Neural cell (in vitro differentiated cells): ENCODE data around the gene NOTUM. TPM values are rescaled to one million over a fixed set of nuclear protein-coding genes. Genes with fewer than 3 reads are reported as not detected.

Source experiments
- H2AFZ ChIP-seq: fragments of 200-600, 300-800 bp; sonication (generic), shearing (Covaris generic); 2 replicates; pipeline ENCODE4 v1.6.0; 2014; ENCODE audit warnings: low read depth, mild to moderate bottlenecking, antibody characterized with exemption, low read length, moderate library complexity
- H3F3A ChIP-seq: fragments of 200-600 bp; shearing (Covaris generic); 2 replicates; pipeline ENCODE4 v1.6.1; 2016; ENCODE audit warnings: mild to moderate bottlenecking, moderate library complexity, mixed read lengths, antibody characterized with exemption, low read length; ENCODE audit not compliant: insufficient read depth, poor library complexity, severe bottlenecking
- H3K27ac ChIP-seq: fragments of 200-600, 300-800 bp; sonication (generic), shearing (Covaris generic); 2 replicates; pipeline ENCODE4 v1.5.1; 2014; ENCODE audit warnings: mild to moderate bottlenecking, low read length, moderate library complexity
- H3K27me3 ChIP-seq: fragments of 300-800, 200-600 bp; sonication (generic), shearing (Covaris generic); 2 replicates; pipeline ENCODE4 v1.6.0; 2014; ENCODE audit warnings: mild to moderate bottlenecking, low read depth, low read length, moderate library complexity; ENCODE audit not compliant: insufficient read depth
- H3K36me3 ChIP-seq: fragments of 300-800, 200-600 bp; sonication (generic), shearing (Covaris generic); 2 replicates; pipeline ENCODE4 v1.5.1; 2014; ENCODE audit warnings: mild to moderate bottlenecking, antibody characterized with exemption, low read length, moderate library complexity; ENCODE audit not compliant: insufficient read depth
- H3K4me2 ChIP-seq: fragments of 300-800, 200-600 bp; sonication (generic), shearing (Covaris generic); 2 replicates; pipeline ENCODE4 v1.6.0; 2014; ENCODE audit warnings: mild to moderate bottlenecking, low read length
- H3K4me3 ChIP-seq: fragments of 300-800, 200-600 bp; sonication (generic), shearing (Covaris generic); 2 replicates; pipeline ENCODE4 v1.5.1; 2014; ENCODE audit warnings: mild to moderate bottlenecking, low read length, moderate library complexity
- H3K79me2 ChIP-seq: fragments of 200-600 bp; shearing (Covaris generic); replicated peaks from 2 replicates; pipeline ENCODE4 v1.6.0; 2014; ENCODE audit warnings: mild to moderate bottlenecking, low read length, moderate library complexity; ENCODE audit not compliant: insufficient read depth
- H3K9ac ChIP-seq: fragments of 300-800, 200-600 bp; sonication (generic), shearing (Covaris generic); 2 replicates; pipeline ENCODE4 v1.6.1; 2016; ENCODE audit warnings: mild to moderate bottlenecking, low read length, mixed read lengths
- H3K9me2 ChIP-seq: fragments of 200-600 bp; shearing (Covaris generic); 2 replicates; pipeline ENCODE4 v1.6.1; 2016; ENCODE audit warnings: mild to moderate bottlenecking, low read length, mixed read lengths; ENCODE audit not compliant: insufficient read depth
- H3K9me3 ChIP-seq: fragments of 200-600, 300-800 bp; sonication (generic), shearing (Covaris generic); 2 replicates; pipeline ENCODE4 v1.6.1; 2016; ENCODE audit warnings: mild to moderate bottlenecking, mixed run types, low read length, moderate library complexity, mixed read lengths
- H4K20me1 ChIP-seq: fragments of 200-600 bp; shearing (Covaris generic); 2 replicates; pipeline ENCODE4 v1.6.1; 2016; ENCODE audit warnings: mild to moderate bottlenecking, mixed run types; ENCODE audit not compliant: insufficient read depth
- CTCF ChIP-seq: fragments of 450-650 bp; IDR thresholded peaks from 2 replicates; pipeline ENCODE4 v1.5.1; 2014; ENCODE audit warnings: antibody characterized with exemption, mild to moderate bottlenecking, moderate library complexity; ENCODE audit not compliant: poor library complexity, severe bottlenecking
- EZH2 ChIP-seq: fragments of 200-600, 300-800 bp; shearing (Covaris generic), sonication (generic); IDR thresholded peaks from 2 replicates; pipeline ENCODE4 v1.6.1; 2014; ENCODE audit warnings: antibody characterized with exemption, low read length, borderline replicate concordance, mild to moderate bottlenecking; ENCODE audit not compliant: insufficient read depth, poor library complexity, severe bottlenecking
- MXI1 ChIP-seq: fragments of 450-650 bp; conservative IDR thresholded peaks from 2 replicates; pipeline ENCODE4 v1.6.1; 2014; ENCODE audit warnings: antibody characterized with exemption, mild to moderate bottlenecking; ENCODE audit not compliant: poor library complexity, severe bottlenecking
- POLR2AphosphoS5 ChIP-seq: IDR thresholded peaks from 2 replicates; pipeline ENCODE4 v1.6.1; 2012
- RAD21 ChIP-seq: fragments of 450-650 bp; conservative IDR thresholded peaks from 2 replicates; pipeline ENCODE4 v1.6.1; 2014; ENCODE audit warnings: antibody characterized with exemption, mild to moderate bottlenecking, moderate library complexity
- SMC3 ChIP-seq: fragments of 450-650 bp; conservative IDR thresholded peaks from 2 replicates; pipeline ENCODE4 v1.6.1; 2014; ENCODE audit warnings: antibody characterized with exemption, mild to moderate bottlenecking, moderate library complexity; ENCODE audit not compliant: poor library complexity
- TAF1 ChIP-seq: IDR thresholded peaks from 2 replicates; pipeline ENCODE4 v1.6.1; 2012; ENCODE audit warnings: low read depth
- polyA plus RNA-seq: library from polyadenylated mRNA; depleted of rRNA; stranded (reverse); fragments of >200 nt; gene quantifications from 2 replicates; pipeline ENCODE4 v1.2.3, GENCODE V29; 2014
- TF ChIP-seq, protein P1 (sequence below): IDR thresholded peaks from 2 replicates; pipeline ENCODE4 v1.6.1; 2012; ENCODE audit warnings: borderline replicate concordance

NOTUM gene
- polyA plus RNA-seq, 1 donor from 2014 or later, result not detected

- Histone ChIP-seq H3K9me2 (no peaks in the 10 kb centered on the region), H4K20me1 (no peaks in the 10 kb centered on the region), H3K36me3 (no peaks in the 10 kb centered on the region), H3K27ac (no peak overlapping the region), H3K79me2 (peaks cover 13% of the 10 kb centered on the region), H3K9me3 (no peaks in the 10 kb centered on the region), H3K27me3 (no peaks in the 10 kb centered on the region), H3F3A (no peaks in the 10 kb centered on the region), H3K9ac (no peak overlapping the region), H3K4me3 (no peak overlapping the region), H3K4me2 (no peak overlapping the region), H2AFZ (no peak overlapping the region)
- TF ChIP-seq RAD21, result no peak
- TF ChIP-seq, protein P1, sequence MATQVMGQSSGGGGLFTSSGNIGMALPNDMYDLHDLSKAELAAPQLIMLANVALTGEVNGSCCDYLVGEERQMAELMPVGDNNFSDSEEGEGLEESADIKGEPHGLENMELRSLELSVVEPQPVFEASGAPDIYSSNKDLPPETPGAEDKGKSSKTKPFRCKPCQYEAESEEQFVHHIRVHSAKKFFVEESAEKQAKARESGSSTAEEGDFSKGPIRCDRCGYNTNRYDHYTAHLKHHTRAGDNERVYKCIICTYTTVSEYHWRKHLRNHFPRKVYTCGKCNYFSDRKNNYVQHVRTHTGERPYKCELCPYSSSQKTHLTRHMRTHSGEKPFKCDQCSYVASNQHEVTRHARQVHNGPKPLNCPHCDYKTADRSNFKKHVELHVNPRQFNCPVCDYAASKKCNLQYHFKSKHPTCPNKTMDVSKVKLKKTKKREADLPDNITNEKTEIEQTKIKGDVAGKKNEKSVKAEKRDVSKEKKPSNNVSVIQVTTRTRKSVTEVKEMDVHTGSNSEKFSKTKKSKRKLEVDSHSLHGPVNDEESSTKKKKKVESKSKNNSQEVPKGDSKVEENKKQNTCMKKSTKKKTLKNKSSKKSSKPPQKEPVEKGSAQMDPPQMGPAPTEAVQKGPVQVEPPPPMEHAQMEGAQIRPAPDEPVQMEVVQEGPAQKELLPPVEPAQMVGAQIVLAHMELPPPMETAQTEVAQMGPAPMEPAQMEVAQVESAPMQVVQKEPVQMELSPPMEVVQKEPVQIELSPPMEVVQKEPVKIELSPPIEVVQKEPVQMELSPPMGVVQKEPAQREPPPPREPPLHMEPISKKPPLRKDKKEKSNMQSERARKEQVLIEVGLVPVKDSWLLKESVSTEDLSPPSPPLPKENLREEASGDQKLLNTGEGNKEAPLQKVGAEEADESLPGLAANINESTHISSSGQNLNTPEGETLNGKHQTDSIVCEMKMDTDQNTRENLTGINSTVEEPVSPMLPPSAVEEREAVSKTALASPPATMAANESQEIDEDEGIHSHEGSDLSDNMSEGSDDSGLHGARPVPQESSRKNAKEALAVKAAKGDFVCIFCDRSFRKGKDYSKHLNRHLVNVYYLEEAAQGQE, result no peak
- no peak for TF ChIP-seq TAF1
- no peak for TF ChIP-seq CTCF
- no peak for TF ChIP-seq MXI1
These were observed 47.4 kb downstream of the NOTUM start for GRCh38 chr17:81913394-81914102.

- Histone ChIP-seq H3K36me3 (no peaks in the 10 kb centered on the region), H3K9me3 (no peaks in the 10 kb centered on the region), H2AFZ (no peak overlapping the region), H3F3A (no peaks in the 10 kb centered on the region), H3K4me3 (no peak overlapping the region), H3K4me2 (no peak overlapping the region), H3K79me2 (peaks cover 10% of the 10 kb centered on the region), H3K27me3 (no peaks in the 10 kb centered on the region), H3K9me2 (no peaks in the 10 kb centered on the region), H4K20me1 (no peaks in the 10 kb centered on the region), H3K27ac (no peak overlapping the region), H3K9ac (no peak overlapping the region)
- TF ChIP-seq SMC3 (no peak), TAF1 (no peak), MXI1 (no peak), CTCF (no peak), POLR2AphosphoS5 (no peak), EZH2 (no peak)
- TF ChIP-seq, protein P1, result no peak
These were observed 48.3 kb downstream of the NOTUM start for GRCh38 chr17:81912441-81913309.
